Raji (cell line): ENCODE measurements around the gene RET.

ENCODE experiments used
- POLR2A ChIP-seq: IDR thresholded peaks from 2 replicates; pipeline ENCODE4 v1.6.1; 2011; ENCODE audit warnings: low read depth, low read length, control low read depth; ENCODE audit not compliant: insufficient read depth

The RET gene

GRCh38 chr10:43135656-43136055 lies 58.8 kb downstream of the RET start:
- no peak for TF ChIP-seq POLR2A

- no peak for TF ChIP-seq POLR2A
Observed at GRCh38 chr10:43136432-43136831, 59.6 kb downstream of the RET start.

GRCh38 chr10:43136995-43137716 lies 60.3 kb downstream of the RET start:
- TF ChIP-seq POLR2A: no peak

- TF ChIP-seq POLR2A: no peak
Observed at GRCh38 chr10:43137717-43138020, 60.8 kb downstream of the RET start.

- TF ChIP-seq POLR2A: peak; percentile 73
Observed at GRCh38 chr10:43138021-43138756, 61.3 kb downstream of the RET start, which contains the start of gene CSGALNACT2. CSGALNACT2 (plus strand) TSS chr10:43138445; CDS start chr10:43155150, 16,705 bp downstream.

GRCh38 chr10:43138757-43139241 lies 61.9 kb downstream of the RET start:
- no peak for TF ChIP-seq POLR2A

DNA sequence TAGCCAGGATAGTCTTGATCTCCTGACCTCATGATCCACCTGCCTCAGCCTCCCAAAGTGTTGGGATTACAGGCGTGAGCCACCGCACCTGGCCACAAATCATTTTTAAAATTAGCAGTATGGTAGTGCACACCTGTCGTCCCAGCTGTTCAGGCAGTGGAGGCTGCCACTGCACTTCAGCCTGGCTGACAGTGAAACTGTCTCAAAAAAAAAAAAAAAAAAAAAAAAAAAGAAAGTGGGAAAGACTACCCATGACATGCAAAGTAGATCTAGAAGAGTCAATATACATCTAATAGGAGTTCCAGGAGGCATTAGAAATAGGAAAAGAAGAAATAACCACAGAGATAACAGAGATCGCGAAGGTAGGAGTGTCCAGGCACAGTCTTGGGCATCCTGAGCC lies 64.6 kb downstream of the RET start:
- TF ChIP-seq POLR2A: no peak

DNA sequence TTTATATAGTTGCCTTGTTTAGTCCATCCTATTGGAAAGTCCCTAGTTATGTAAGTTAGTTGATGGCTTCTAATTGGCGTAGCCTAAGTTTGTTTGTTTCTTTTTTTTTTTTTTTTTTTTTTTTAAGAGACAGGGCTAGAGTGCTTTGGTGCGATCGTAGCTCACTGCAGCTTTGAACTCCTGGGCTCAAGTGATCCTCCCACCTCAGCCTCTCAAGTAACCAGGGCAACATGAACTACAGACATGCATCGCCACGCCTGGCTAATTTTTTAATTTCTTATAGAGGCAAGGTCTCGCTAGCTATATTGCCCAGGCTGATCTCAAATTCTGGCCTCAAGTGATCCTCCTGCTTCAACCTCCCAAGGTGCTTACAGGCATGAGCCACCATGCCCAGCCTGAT lies 68.4 kb downstream of the RET start:
- TF ChIP-seq POLR2A: no peak

GRCh38 chr10:43151371-43151770 lies 74.5 kb downstream of the RET start:
- no peak for TF ChIP-seq POLR2A

- TF ChIP-seq POLR2A: no peak
Observed at GRCh38 chr10:43153901-43154300, 77.0 kb downstream of the RET start.

- no peak for TF ChIP-seq POLR2A
Observed at GRCh38 chr10:43155221-43155620, 78.4 kb downstream of the RET start.

GRCh38 chr10:43155741-43156140 lies 78.9 kb downstream of the RET start:
- TF ChIP-seq POLR2A: no peak

DNA sequence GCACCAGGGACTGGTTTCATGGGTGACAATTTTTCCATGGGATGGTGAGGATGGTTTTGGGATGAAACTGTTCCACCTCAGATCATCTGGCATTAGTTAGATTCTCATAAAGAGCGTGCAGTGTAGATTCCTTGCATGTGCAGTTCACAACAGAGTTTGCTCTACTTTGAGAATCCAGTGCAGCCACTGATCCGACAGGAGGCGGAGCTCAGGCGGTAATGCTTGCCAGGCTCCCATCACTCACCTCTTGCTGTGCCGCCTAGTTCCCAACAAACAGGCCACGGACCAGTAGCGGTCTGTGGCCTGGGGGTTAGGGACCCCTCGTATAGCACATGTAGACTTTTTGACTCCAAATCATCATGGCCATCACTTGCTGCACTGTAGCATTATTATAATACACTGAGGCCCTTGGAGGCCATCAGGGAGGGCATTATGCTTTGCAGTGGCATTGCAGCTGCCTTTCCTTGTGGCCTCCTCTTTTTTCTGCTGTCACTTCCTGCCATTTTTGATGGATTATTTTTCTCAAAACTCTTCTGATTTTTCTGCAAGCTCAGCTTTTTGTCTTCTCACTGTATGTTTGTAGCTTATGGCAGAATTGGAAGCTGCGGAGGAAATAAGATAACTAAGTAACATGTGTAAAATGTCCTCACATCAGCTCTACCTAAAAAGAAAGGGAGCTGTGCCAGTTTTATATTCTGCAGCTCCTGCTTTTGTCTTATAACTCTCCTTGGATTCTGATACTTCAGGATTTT lies 79.9 kb downstream of the RET start:
- no peak for TF ChIP-seq POLR2A

DNA sequence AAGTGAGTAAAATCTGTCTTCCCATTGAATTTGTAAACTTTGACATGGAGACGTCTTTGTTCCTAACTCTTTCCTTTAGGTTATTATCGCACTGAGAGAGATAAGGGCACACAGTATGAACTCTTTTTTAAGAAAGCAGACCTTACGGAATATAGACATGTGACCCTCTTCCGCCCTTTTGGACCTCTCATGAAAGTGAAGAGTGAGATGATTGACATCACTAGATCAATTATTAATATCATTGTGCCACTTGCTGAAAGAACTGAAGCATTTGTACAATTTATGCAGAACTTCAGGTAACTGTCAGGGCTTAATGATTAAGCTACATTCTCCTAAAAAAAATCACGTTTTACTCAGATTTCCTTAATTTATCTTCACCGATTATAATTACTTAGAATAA lies 81.8 kb downstream of the RET start:
- no peak for TF ChIP-seq POLR2A

GRCh38 chr10:43160046-43160920 lies 83.4 kb downstream of the RET start:
- no peak for TF ChIP-seq POLR2A
